ENCODE data around the gene USP54. TPM values are rescaled to one million over a fixed set of nuclear protein-coding genes. Genes with fewer than 3 reads are reported as not detected.

The USP54 gene
- total and polyA plus RNA-seq, 2 donors (not counting 3 experiments of a cell fraction or from before 2014, with no cell fraction given): 9.3 to 14.2 TPM

DNA sequence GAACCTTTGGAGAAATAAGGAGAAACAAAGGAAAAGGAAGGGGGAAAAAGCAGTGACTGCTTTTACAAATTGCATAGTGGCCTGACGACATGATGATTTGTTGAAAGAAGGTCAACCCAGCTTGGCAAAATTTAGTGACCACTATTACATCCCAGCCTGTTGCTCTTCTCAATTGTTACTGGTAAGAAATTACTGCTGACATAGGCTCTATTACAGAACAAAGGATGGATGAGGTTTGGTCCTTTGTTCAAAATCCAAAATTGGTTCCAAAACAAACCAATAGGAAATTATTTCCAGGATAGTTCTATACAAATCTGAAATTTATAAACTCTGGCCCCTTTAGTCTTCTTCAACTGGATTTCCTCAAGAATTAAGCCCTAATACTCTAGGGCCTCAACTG, 39.6 kb downstream of the USP54 start:
- Histone ChIP-seq H4K20me1 (replicated peaks; ENCODE audit: control insufficient read depth, extremely low read depth, insufficient read depth, low read length) (no peaks in the 10 kb centered on the region), H3K27ac (ENCODE audit: insufficient read depth, low read depth, low read length) (no peak overlapping the region), H2AFZ (ENCODE audit: low read depth, low read length) (no peak overlapping the region), H3K4me1 (ENCODE audit: control insufficient read depth, extremely low read depth, insufficient read depth, low read length) (no peaks in the 10 kb centered on the region), H3K36me3 (ENCODE audit: control insufficient read depth in 2 of 2, extremely low read depth in 1 of 2, insufficient read depth in 2 of 2, low read length in 2 of 2) (no peaks in the 10 kb centered on the region), H3K4me3 (replicated peaks in 1 of 3; ENCODE audit: insufficient read depth in 1 of 3, low read depth in 1 of 3, low read length in 3 of 3) (no peak overlapping the region), H3K9me1 (replicated peaks; ENCODE audit: control insufficient read depth, extremely low read depth, insufficient read depth, low read length) (no peaks in the 10 kb centered on the region), H3K9ac (replicated peaks; ENCODE audit: extremely low read depth, insufficient read depth, low read length) (no peak overlapping the region), H3K27me3 (ENCODE audit: control insufficient read depth in 2 of 2, insufficient read depth in 2 of 2, low read length in 2 of 2) (no peaks in the 10 kb centered on the region), H3K9me3 (replicated peaks; ENCODE audit: control insufficient read depth, insufficient read depth, low read length) (no peaks in the 10 kb centered on the region), H3K79me2 (ENCODE audit: control insufficient read depth, insufficient read depth, low read length) (no peaks in the 10 kb centered on the region), H3K4me2 (ENCODE audit: insufficient read depth, low read length) (no peak overlapping the region)
- POLR2A ChIA-PET: no interaction called here
- no TSS peak for BruUV-seq (replicated peaks)
- CTCF ChIA-PET: no interaction called here
- intact Hi-C loops (cut with micrococcal nuclease): loop anchor here (5.0 kb wide), 1 partner anchor 36 kb away; no protein-coding TSS in a partner anchor
- TF ChIP-seq GATA2 (IDR thresholded peaks at IDR 0.05; ENCODE audit: insufficient read depth, insufficient read length, low read depth, low read length): no peak
- TF ChIP-seq MAX (IDR thresholded peaks at IDR 0.05; ENCODE audit: insufficient read depth, insufficient read length): no peak
- TF ChIP-seq EZH2 (IDR thresholded peaks at IDR 0.05; ENCODE audit: borderline replicate concordance, low read depth, low read length, severe bottlenecking): no peak
- no peak for TF ChIP-seq FOS (IDR thresholded peaks at IDR 0.05; ENCODE audit: borderline replicate concordance, insufficient read depth, low read length)
- TF ChIP-seq, protein P1, sequence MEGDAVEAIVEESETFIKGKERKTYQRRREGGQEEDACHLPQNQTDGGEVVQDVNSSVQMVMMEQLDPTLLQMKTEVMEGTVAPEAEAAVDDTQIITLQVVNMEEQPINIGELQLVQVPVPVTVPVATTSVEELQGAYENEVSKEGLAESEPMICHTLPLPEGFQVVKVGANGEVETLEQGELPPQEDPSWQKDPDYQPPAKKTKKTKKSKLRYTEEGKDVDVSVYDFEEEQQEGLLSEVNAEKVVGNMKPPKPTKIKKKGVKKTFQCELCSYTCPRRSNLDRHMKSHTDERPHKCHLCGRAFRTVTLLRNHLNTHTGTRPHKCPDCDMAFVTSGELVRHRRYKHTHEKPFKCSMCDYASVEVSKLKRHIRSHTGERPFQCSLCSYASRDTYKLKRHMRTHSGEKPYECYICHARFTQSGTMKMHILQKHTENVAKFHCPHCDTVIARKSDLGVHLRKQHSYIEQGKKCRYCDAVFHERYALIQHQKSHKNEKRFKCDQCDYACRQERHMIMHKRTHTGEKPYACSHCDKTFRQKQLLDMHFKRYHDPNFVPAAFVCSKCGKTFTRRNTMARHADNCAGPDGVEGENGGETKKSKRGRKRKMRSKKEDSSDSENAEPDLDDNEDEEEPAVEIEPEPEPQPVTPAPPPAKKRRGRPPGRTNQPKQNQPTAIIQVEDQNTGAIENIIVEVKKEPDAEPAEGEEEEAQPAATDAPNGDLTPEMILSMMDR (IDR thresholded peaks at IDR 0.05; ENCODE audit: extremely low read depth in 1 of 2, insufficient read depth in 1 of 2, low read depth in 1 of 2, low read length in 2 of 2): no peak
- no peak for TF ChIP-seq MYC (IDR thresholded peaks at IDR 0.05; ENCODE audit: low read depth, low read length)
- no peak for TF ChIP-seq JUN (IDR thresholded peaks at IDR 0.05; ENCODE audit: borderline replicate concordance, insufficient read depth, insufficient read length, low read depth)
- no peak for TF ChIP-seq POLR2A (IDR thresholded peaks at IDR 0.05; ENCODE audit: low read depth, low read length)
- TF ChIP-seq POLR2AphosphoS5 (IDR thresholded peaks at IDR 0.05; ENCODE audit: insufficient read depth, low read depth, low read length): no peak
- no peak for FAIRE-seq
- DNase-seq (ENCODE audit: low read depth, low spot score): no peak
- dilution Hi-C loops (cut with MboI; ENCODE audit: extremely low pct_ligation_motif_present, low sequenced_read_pairs): no loop called here

Data from endothelial cell of umbilical vein (primary cell).